Ascending aorta (tissue), 2 donors: ENCODE results near the gene CELF2. TPM values are rescaled to one million over a fixed set of nuclear protein-coding genes. Genes with fewer than 3 reads are reported as not detected.

Experiments
- DNase-seq, 2 donors: peaks; one replicate each; pipeline ENCODE4 v3.0.0-alpha.2; 2019; ENCODE audit warnings: low spot score in 2 of 2
- H3K27ac ChIP-seq, 2 donors: fragments of 200-600 bp; sonication (generic); one replicate each; pipeline ENCODE4 v1.5.1; 2016 to 2017; ENCODE audit warnings: mild to moderate bottlenecking in 1 of 2
- H3K27me3 ChIP-seq: fragments of 200-600 bp; sonication (generic); one replicate; pipeline ENCODE4 v1.5.1; 2017
- H3K36me3 ChIP-seq, 2 donors: fragments of 200-600 bp; sonication (generic); one replicate each; pipeline ENCODE4 v1.5.1; 2016
- H3K4me1 ChIP-seq, 2 donors: fragments of 200-600 bp; sonication (generic); one replicate each; pipeline ENCODE4 v1.5.1; 2016 to 2017; ENCODE audit warnings: mild to moderate bottlenecking in 1 of 2
- H3K4me3 ChIP-seq, 2 donors: fragments of 200-600 bp; sonication (generic); one replicate each; pipeline ENCODE4 v1.5.1; 2016 to 2017; ENCODE audit warnings: mild to moderate bottlenecking in 1 of 2
- H3K9me3 ChIP-seq, 2 donors: fragments of 200-600 bp; sonication (generic); one replicate each; pipeline ENCODE4 v1.5.1; 2016
- intact Hi-C: fragments of 100-400 bp; cut with DNase I; formaldehyde crosslinking; loops from one replicate; pipeline ENCODE4 v1.15.1; 2023
- total RNA-seq: library from RNA; depleted of rRNA; stranded (reverse); fragments of >200 nt; gene quantifications from one replicate; pipeline ENCODE4 v1.1.0, GENCODE V29; 2016
- TF ChIP-seq, protein P1 (sequence below), 3 experiments: fragments of 200-600 bp in 2 of 3; fragments of 450-650 bp in 1 of 3; sonication (generic) in 2 of 3; IDR thresholded peaks; one replicate each; pipeline ENCODE4 v1.5.1; 2016 to 2019; ENCODE audit warnings: antibody characterized with exemption in 3 of 3, mild to moderate bottlenecking in 1 of 3, moderate library complexity in 1 of 3

The CELF2 gene
- total RNA-seq, 1 donor from 2014 or later, result 26.6 TPM

DNA sequence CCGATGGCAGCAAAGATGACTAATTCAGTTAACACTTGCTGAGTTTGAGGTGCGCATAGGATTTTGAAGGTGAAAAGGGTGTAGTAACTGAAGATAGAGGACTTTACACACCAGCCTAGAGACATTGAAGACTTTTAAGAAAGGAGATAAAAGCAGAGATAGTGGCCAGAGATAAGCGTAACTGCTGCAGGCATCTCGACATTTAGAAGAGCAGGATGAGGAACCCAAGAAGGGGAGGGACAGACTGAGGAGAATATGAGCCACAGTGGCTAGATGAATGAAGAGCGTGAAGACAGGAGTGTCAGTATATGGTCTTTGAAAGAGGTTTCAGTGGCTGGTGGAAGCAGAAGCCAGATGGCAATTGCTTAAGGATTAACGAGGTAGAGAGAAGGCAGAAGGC lies 71.6 kb downstream of the CELF2 start:
- Histone ChIP-seq H3K4me3 (no peak overlapping the region), H3K36me3 (no peaks in the 10 kb centered on the region), H3K27ac (no peak overlapping the region), H3K27me3 (no peaks in the 10 kb centered on the region), H3K4me1 (no peaks in the 10 kb centered on the region), H3K9me3 (no peaks in the 10 kb centered on the region)
- DNase-seq, result no peak
- TF ChIP-seq, protein P1, sequence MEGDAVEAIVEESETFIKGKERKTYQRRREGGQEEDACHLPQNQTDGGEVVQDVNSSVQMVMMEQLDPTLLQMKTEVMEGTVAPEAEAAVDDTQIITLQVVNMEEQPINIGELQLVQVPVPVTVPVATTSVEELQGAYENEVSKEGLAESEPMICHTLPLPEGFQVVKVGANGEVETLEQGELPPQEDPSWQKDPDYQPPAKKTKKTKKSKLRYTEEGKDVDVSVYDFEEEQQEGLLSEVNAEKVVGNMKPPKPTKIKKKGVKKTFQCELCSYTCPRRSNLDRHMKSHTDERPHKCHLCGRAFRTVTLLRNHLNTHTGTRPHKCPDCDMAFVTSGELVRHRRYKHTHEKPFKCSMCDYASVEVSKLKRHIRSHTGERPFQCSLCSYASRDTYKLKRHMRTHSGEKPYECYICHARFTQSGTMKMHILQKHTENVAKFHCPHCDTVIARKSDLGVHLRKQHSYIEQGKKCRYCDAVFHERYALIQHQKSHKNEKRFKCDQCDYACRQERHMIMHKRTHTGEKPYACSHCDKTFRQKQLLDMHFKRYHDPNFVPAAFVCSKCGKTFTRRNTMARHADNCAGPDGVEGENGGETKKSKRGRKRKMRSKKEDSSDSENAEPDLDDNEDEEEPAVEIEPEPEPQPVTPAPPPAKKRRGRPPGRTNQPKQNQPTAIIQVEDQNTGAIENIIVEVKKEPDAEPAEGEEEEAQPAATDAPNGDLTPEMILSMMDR (IDR thresholded peaks at IDR 0.05), result no peak
- intact Hi-C loops, result no loop called here

DNA sequence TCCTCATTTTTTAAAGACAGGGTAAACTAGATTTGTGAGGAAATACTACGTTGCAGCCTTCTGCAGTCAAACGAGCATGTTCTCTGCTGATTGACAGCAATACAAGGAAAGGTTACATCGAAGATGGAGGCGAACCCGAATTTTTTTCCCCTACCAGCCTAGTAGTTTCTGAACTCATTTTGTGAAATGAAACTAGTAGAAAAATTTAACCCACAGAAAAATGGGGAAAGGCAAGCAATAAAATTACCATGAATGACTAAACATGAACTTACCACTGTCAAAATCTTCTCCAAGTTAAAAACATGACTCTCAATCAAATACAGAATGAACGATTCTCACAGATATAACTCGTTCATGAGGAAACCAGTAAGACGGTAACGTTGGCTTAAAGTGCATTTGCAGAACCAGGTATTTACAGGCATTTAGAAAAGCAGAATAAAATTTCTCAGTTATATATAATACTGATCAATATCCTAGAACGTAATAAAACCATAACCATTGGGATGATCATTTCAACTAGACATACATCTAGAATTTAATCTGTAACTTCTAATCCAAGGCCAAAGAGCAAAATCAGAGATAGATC lies 73.9 kb downstream of the CELF2 start:
- no peak overlapping the region for H3K27ac ChIP-seq
- H3K4me3 ChIP-seq, result no peak overlapping the region
- TF ChIP-seq, protein P1 (IDR thresholded peaks at IDR 0.05), result no peak
- H3K4me1 ChIP-seq, result no peaks in the 10 kb centered on the region
- intact Hi-C loops, result no loop called here
- no peaks in the 10 kb centered on the region for H3K9me3 ChIP-seq
- no peak for DNase-seq
- no peaks in the 10 kb centered on the region for H3K36me3 ChIP-seq
- H3K27me3 ChIP-seq, result no peaks in the 10 kb centered on the region

DNA sequence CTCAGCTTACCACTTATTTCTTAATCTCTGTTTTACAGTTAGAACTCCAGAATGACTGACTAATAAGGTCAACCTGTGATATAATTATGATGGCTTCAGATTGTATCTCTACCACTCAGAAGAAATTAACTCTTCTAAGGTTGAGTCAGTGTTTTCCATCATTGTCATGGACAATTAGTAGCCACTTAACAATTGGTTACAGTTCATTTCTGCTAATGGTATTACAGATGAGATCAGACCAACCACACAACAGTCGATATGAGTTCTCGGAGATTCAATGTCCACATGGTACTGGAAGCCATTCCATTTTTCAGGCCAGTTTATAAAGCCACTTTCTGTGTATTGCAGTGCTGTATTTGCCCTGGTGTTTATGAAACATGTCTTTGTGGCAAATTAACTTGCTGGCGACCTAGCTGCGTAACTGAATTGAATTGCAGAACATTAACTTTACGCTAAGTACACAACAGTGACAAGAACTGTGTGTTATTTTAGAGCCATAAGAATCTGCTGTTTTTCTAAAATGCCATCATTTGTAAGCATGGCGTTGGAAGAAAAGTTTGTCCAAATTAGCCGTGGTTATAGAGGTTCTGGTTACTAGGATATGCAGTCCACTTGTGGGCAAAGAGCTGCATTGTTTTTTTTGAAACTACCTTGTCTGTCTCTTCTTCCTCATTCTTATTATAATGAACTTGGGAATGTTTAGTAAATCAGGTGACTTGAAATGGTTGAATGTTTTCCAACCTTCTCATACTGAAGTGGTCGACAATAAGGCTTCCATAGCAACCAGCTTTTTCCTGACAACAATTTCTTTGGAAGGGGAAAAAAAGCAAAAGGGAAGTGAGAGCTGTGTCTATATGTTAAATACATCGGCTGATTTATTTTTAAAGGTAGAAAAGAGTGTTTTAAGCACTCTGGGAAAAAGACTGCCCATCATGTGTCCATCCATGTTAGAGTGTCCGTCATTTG lies 76.4 kb downstream of the CELF2 start:
- Histone ChIP-seq H3K9me3 (no peaks in the 10 kb centered on the region), H3K36me3 (no peaks in the 10 kb centered on the region), H3K27ac (no peak overlapping the region), H3K4me1 (no peaks in the 10 kb centered on the region), H3K4me3 (no peak overlapping the region), H3K27me3 (no peaks in the 10 kb centered on the region)
- intact Hi-C loops, result no loop called here
- TF ChIP-seq, protein P1 (IDR thresholded peaks at IDR 0.05), result no peak
- no peak for DNase-seq

DNA sequence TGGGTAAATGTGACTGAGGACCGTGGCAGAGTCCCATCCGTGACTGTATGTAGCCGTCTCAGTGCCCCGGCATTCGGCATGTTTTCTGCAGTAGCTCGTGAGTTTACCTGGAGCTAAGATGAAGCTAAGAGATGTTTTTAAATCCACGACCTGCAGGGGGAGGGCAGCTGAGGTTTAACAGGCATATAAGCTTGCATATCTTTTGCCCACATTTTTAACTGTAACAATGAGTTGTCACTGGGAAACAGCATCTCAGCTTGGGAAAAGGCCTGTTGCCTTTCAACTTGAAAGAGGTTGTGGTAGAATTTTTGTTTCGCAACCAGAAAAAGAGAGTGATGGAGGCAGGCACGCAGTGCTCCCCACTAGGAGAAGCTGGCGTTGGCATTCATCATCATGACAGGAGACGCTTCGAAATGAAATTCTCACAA lies 77.7 kb downstream of the CELF2 start:
- no peaks in the 10 kb centered on the region for H3K27me3 ChIP-seq
- H3K4me3 ChIP-seq, result no peak overlapping the region
- no peak overlapping the region for H3K27ac ChIP-seq
- H3K4me1 ChIP-seq, result no peaks in the 10 kb centered on the region
- intact Hi-C loops, result no loop called here
- no peaks in the 10 kb centered on the region for H3K36me3 ChIP-seq
- TF ChIP-seq, protein P1 (IDR thresholded peaks at IDR 0.05), result no peak
- no peaks in the 10 kb centered on the region for H3K9me3 ChIP-seq
- no peak for DNase-seq

DNA sequence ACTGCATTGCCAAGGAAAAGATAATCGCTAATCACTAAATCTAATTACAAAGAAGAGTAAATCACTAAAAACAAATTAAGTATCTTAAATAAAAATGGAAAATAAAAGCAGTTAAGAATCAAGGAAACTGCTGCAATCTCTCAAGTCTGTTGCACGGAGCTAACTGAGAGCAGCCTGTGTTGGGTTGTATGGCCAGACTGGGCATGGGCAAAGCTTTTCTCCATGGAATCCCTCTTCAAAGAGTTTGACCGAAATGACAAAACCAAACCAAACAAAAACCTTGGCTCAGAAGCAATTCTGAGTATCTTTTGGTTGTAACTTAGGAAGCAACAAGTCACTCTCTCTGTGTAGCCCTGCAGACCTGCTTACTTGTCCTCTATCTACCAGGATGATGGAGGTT lies 78.8 kb downstream of the CELF2 start:
- Histone ChIP-seq H3K4me1 (no peaks in the 10 kb centered on the region), H3K4me3 (no peak overlapping the region), H3K27ac (no peak overlapping the region), H3K27me3 (no peaks in the 10 kb centered on the region), H3K36me3 (no peaks in the 10 kb centered on the region), H3K9me3 (no peaks in the 10 kb centered on the region)
- TF ChIP-seq, protein P1 (IDR thresholded peaks at IDR 0.05), result no peak
- intact Hi-C loops, result no loop called here
- no peak for DNase-seq
